PC-3 (cell line): ENCODE data around the gene CDHR2. TPM values are rescaled to one million over a fixed set of nuclear protein-coding genes. Genes with fewer than 3 reads are reported as not detected.

Experiments
- ATAC-seq: fragments of 200-7000 bp; cut with Tn5 transposase; 2 replicates; pipeline ENCODE4 v1.9.1; 2020; ENCODE audit warnings: mild to moderate bottlenecking, moderate library complexity
- BruUV-seq: library from RNA; stranded (reverse); fragments of 400-500 nt; replicated peaks from 2 replicates; lab custom pipeline; 2021; lab: Mats Ljungman, UMichigan
- CTCF ChIA-PET: fragments of 300-600 bp; sonication (Branson Sonifier 250); formaldehyde crosslinking; loops from one replicate; lab custom pipeline; 2022; ENCODE audit warnings: antibody characterized with exemption; lab: Charles Lee
- POLR2A ChIA-PET: fragments of 300-600 bp; sonication (Branson Sonifier 250); formaldehyde crosslinking; loops from one replicate; lab custom pipeline; 2022; ENCODE audit warnings: antibody characterized with exemption; ENCODE audit not compliant: unreplicated experiment; lab: Charles Lee
- DNase-seq: peaks from one replicate; pipeline ENCODE4 v3.0.0-alpha.2; 2015
- H2AFZ ChIP-seq: fragments of 300-600 bp; sonication (generic); 2 replicates; pipeline ENCODE4 v1.6.0; 2016; ENCODE audit warnings: antibody characterized with exemption, low read length
- H3F3A ChIP-seq: fragments of 300-600 bp; sonication (generic); one replicate; pipeline ENCODE4 v1.6.0; 2017; ENCODE audit warnings: antibody characterized with exemption, low read length, control low read depth, mild to moderate bottlenecking; ENCODE audit not compliant: unreplicated experiment
- H3K27ac ChIP-seq: fragments of 300-600 bp; sonication (generic); 2 replicates; pipeline ENCODE4 v1.5.1; 2016; ENCODE audit warnings: mild to moderate bottlenecking, low read length
- H3K27me3 ChIP-seq: fragments of 300-600 bp; sonication (generic); 2 replicates; pipeline ENCODE4 v1.6.1; 2016; ENCODE audit warnings: low read length, mixed read lengths
- H3K36me3 ChIP-seq: fragments of 300-600 bp; sonication (generic); 2 replicates; pipeline ENCODE4 v1.6.1; 2016; ENCODE audit warnings: low read depth, mixed run types, low read length, mixed read lengths
- H3K4me1 ChIP-seq: fragments of 300-600 bp; sonication (generic); 2 replicates; pipeline ENCODE4 v1.5.1; 2016; ENCODE audit warnings: low read length; ENCODE audit not compliant: insufficient read depth
- H3K4me2 ChIP-seq: fragments of 300-600 bp; sonication (generic); 2 replicates; pipeline ENCODE4 v1.6.0; 2016; ENCODE audit warnings: low read length
- H3K4me3 ChIP-seq: fragments of 300-600 bp; sonication (generic); 2 replicates; pipeline ENCODE4 v1.5.1; 2016; ENCODE audit warnings: mild to moderate bottlenecking, low read length, mixed read lengths
- H3K79me2 ChIP-seq: fragments of 300-600 bp; sonication (generic); 2 replicates; pipeline ENCODE4 v1.6.1; 2017; ENCODE audit warnings: low read length, mixed read lengths
- H3K9ac ChIP-seq: fragments of 300-600 bp; sonication (generic); 2 replicates; pipeline ENCODE4 v1.6.0; 2016; ENCODE audit warnings: mild to moderate bottlenecking, low read length
- H3K9me2 ChIP-seq: fragments of 300-600 bp; sonication (generic); replicated peaks from 2 replicates; pipeline ENCODE4 v1.6.1; 2016; ENCODE audit warnings: mixed run types, low read length, mixed read lengths
- H3K9me3 ChIP-seq: fragments of 300-600 bp; sonication (generic); 2 replicates; pipeline ENCODE4 v1.6.1; 2016; ENCODE audit warnings: low read length, mixed read lengths
- H4K20me1 ChIP-seq: fragments of 300-600 bp; sonication (generic); 2 replicates; pipeline ENCODE4 v1.6.1; 2016; ENCODE audit warnings: low read length, mixed read lengths
- EZH2 ChIP-seq: fragments of 300-600 bp; sonication (generic); IDR thresholded peaks from one replicate; pipeline ENCODE4 v1.6.1; 2017; ENCODE audit warnings: antibody characterized with exemption, mild to moderate bottlenecking, low read length; ENCODE audit not compliant: unreplicated experiment
- EZH2phosphoT487 ChIP-seq: fragments of 300-600 bp; sonication (generic); IDR thresholded peaks from 2 replicates; pipeline ENCODE4 v1.6.1; 2018; ENCODE audit warnings: mild to moderate bottlenecking, antibody characterized with exemption, low read length, borderline replicate concordance
- intact Hi-C: fragments of 100-400 bp; cut with micrococcal nuclease; formaldehyde crosslinking; loops from 2 replicates; pipeline ENCODE4 v1.9.0; 2023
- total RNA-seq: library from RNA; depleted of rRNA; stranded (reverse); fragments of >200 nt; gene quantifications from 2 replicates; pipeline ENCODE4 v1.2.3, GENCODE V29; 2014
- TF ChIP-seq, protein P1 (sequence below): fragments of 300-600 bp; sonication (generic); conservative IDR thresholded peaks from 2 replicates; pipeline ENCODE4 v1.5.1; 2017; ENCODE audit warnings: antibody characterized with exemption, low read depth, mild to moderate bottlenecking, low read length

CDHR2 gene
- total RNA-seq, 1 experiment from 2014 or later: 0.07 TPM

DNA sequence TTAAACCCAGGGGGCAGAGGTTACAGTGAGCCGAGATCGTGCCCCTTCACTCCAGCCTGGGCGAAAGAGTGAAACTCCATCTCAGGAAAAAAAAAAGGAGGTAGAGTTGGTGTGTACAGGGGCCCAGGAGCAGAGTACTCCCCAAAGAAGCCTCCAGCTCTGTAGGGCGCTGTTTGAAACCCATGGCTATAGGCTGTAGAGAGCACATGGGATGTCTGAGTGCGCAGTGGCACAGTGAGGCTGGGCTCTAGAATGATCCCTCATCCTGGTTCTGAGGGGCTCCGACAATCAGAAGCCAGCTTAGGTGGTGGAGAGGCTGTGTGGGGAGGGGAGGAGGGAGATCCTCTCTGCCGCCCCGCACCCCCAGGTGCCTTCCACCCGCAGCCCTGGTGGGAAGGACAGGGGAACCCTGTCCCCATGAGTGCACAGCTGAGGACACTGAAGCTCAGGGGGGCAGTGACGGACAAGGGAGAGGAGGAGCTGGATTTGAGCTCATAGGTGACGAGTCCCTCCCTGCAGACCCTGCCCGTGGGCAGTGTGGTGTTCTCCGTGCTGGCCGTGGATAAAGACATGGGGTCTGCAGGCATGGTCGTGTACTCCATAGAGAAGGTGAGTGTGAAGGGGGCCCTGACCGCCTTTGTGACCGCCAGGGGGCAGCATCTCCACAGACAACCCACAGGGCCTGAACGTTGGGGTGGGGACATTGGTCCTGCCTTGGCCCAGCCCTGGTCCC is 24.6 kb downstream of the CDHR2 start:
- BruUV-seq: no TSS peak
- CTCF ChIA-PET: interaction anchor here (0.6 to 1.0 kb wide), 3 partner anchors 19 to 87 kb away, joined by 3 to 5 read pairs (median 3); partner anchors contain the start of gene TSPAN17
- Histone ChIP-seq H3K79me2 (no peaks in the 10 kb centered on the region), H3K4me1 (peaks cover 4% of the 10 kb centered on the region; the same call in 1 of the 2 replicates), H3K9me2 (no peaks in the 10 kb centered on the region), H3K27me3 (no peaks in the 10 kb centered on the region), H3K9ac (no peak overlapping the region), H4K20me1 (no peaks in the 10 kb centered on the region), H3K9me3 (no peaks in the 10 kb centered on the region), H3F3A (no peaks in the 10 kb centered on the region), H3K36me3 (no peaks in the 10 kb centered on the region), H3K4me2 (no peak overlapping the region), H3K27ac (no peak overlapping the region), H2AFZ (peak overlapping the region; percentile 30; the same call in 1 of the 2 replicates), H3K4me3 (no peak overlapping the region)
- TF ChIP-seq, protein P1, sequence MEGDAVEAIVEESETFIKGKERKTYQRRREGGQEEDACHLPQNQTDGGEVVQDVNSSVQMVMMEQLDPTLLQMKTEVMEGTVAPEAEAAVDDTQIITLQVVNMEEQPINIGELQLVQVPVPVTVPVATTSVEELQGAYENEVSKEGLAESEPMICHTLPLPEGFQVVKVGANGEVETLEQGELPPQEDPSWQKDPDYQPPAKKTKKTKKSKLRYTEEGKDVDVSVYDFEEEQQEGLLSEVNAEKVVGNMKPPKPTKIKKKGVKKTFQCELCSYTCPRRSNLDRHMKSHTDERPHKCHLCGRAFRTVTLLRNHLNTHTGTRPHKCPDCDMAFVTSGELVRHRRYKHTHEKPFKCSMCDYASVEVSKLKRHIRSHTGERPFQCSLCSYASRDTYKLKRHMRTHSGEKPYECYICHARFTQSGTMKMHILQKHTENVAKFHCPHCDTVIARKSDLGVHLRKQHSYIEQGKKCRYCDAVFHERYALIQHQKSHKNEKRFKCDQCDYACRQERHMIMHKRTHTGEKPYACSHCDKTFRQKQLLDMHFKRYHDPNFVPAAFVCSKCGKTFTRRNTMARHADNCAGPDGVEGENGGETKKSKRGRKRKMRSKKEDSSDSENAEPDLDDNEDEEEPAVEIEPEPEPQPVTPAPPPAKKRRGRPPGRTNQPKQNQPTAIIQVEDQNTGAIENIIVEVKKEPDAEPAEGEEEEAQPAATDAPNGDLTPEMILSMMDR: peak; percentile 89
- TF ChIP-seq EZH2: no peak
- no peak for TF ChIP-seq EZH2phosphoT487
- ATAC-seq (peak; percentile 67), DNase-seq (peak; percentile 63)
- POLR2A ChIA-PET: interaction anchor here (0.5 kb wide), 1 partner anchor 74 kb away, joined by 3 read pairs; the partner anchor contains the start of gene TSPAN17
- intact Hi-C loops: loop anchor here (1.0 kb wide), 1 partner anchor 74 kb away; the partner anchor contains the start of gene TSPAN17

DNA sequence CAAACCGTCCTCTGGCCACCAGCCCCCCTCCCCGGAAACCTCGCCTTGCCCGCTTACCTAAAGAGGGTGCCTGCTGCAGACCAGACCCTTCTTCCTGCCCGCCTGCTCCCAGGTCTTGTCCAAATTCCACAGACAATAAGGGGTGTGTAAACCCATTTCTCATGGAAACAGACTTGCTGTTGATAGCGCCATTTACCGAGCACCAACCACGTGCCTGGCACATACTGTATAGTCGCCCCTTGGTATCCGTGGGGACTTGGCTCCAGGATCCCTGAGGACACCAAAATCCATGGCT is 25.1 kb downstream of the CDHR2 start:
- no peak for ATAC-seq
- no peak overlapping the region for H3K9ac ChIP-seq
- CTCF ChIA-PET: interaction anchor here (0.7 kb wide), 1 partner anchor 73 kb away, joined by 5 read pairs; the partner anchor contains the start of gene TSPAN17
- H3K9me2 ChIP-seq: no peaks in the 10 kb centered on the region
- H3K4me3 ChIP-seq: no peak overlapping the region
- H3K27ac ChIP-seq: no peak overlapping the region
- TF ChIP-seq, protein P1: no peak; the same call in 1 of the 2 replicates
- no peak for TF ChIP-seq EZH2
- TF ChIP-seq EZH2phosphoT487: no peak
- no peaks in the 10 kb centered on the region for H4K20me1 ChIP-seq
- peaks cover 4% of the 10 kb centered on the region; the same call in 1 of the 2 replicates for H3K4me1 ChIP-seq
- H3F3A ChIP-seq: no peaks in the 10 kb centered on the region
- DNase-seq: no peak
- BruUV-seq: no TSS peak
- H2AFZ ChIP-seq: peak overlapping the region; percentile 30; the same call in 1 of the 2 replicates
- POLR2A ChIA-PET: no interaction called here
- no peaks in the 10 kb centered on the region for H3K27me3 ChIP-seq
- intact Hi-C loops: loop anchor here (1.0 kb wide), 1 partner anchor 73 kb away; the partner anchor contains the start of gene TSPAN17
- H3K9me3 ChIP-seq: no peaks in the 10 kb centered on the region
- H3K4me2 ChIP-seq: no peak overlapping the region
- no peaks in the 10 kb centered on the region for H3K79me2 ChIP-seq
- no peaks in the 10 kb centered on the region for H3K36me3 ChIP-seq

DNA sequence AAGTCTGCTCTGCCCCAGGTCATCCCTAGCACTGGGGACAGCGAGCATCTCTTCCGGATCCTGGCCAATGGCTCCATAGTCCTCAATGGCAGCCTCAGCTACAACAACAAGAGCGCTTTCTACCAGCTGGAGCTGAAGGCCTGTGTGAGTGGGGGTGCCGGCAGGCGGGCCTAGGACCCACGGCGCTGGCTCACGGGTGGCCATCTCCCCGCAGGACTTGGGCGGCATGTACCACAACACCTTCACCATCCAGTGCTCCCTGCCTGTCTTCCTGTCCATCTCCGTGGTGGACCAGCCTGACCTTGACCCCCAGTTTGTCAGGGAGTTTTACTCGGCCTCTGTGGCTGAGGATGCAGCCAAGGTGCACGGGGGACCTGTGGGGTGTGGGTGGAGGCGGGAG is 25.9 kb downstream of the CDHR2 start:
- no peaks in the 10 kb centered on the region for H3K9me2 ChIP-seq
- peaks cover 4% of the 10 kb centered on the region; the same call in 1 of the 2 replicates for H3K4me1 ChIP-seq
- ChIA-PET CTCF (no interaction called here), POLR2A (no interaction called here)
- TF ChIP-seq EZH2 (no peak), EZH2phosphoT487 (no peak)
- TF ChIP-seq, protein P1: no peak
- H3K36me3 ChIP-seq: no peaks in the 10 kb centered on the region
- no peaks in the 10 kb centered on the region for H3K9me3 ChIP-seq
- ATAC-seq (no peak), DNase-seq (no peak)
- H3K9ac ChIP-seq: no peak overlapping the region
- H4K20me1 ChIP-seq: no peaks in the 10 kb centered on the region
- no peaks in the 10 kb centered on the region for H3F3A ChIP-seq
- no peak overlapping the region for H3K4me2 ChIP-seq
- no peaks in the 10 kb centered on the region for H3K79me2 ChIP-seq
- H2AFZ ChIP-seq: no peak overlapping the region
- intact Hi-C loops: no loop called here
- H3K27ac ChIP-seq: no peak overlapping the region
- BruUV-seq: no TSS peak
- no peaks in the 10 kb centered on the region for H3K27me3 ChIP-seq
- H3K4me3 ChIP-seq: no peak overlapping the region
